ENCODE measurements around the gene CLTA. TPM values are rescaled to one million over a fixed set of nuclear protein-coding genes. Genes with fewer than 3 reads are reported as not detected.

CLTA gene
- total RNA-seq, 1 donor from 2014 or later = 173 TPM

DNA sequence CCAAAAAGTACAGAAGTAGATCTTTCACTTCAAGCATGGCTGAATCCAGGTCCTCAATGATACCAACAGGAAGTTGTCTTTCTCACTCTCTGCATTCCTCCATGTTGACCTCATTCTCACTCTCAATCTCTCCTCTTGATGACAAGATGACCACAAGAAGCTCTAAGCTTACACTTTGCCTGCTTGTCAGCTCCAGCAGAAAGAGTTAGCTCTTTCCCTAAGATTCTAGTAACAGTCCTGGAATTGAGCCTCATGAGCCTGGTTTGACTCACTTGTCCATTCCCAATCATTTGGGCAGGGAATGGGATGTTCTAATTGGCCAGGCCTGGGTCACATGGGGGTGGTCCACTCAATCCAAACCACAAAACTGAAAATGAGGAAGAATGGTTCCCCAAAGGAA is 3.3 kb upstream of the CLTA start:
- TF ChIP-seq, protein P1, sequence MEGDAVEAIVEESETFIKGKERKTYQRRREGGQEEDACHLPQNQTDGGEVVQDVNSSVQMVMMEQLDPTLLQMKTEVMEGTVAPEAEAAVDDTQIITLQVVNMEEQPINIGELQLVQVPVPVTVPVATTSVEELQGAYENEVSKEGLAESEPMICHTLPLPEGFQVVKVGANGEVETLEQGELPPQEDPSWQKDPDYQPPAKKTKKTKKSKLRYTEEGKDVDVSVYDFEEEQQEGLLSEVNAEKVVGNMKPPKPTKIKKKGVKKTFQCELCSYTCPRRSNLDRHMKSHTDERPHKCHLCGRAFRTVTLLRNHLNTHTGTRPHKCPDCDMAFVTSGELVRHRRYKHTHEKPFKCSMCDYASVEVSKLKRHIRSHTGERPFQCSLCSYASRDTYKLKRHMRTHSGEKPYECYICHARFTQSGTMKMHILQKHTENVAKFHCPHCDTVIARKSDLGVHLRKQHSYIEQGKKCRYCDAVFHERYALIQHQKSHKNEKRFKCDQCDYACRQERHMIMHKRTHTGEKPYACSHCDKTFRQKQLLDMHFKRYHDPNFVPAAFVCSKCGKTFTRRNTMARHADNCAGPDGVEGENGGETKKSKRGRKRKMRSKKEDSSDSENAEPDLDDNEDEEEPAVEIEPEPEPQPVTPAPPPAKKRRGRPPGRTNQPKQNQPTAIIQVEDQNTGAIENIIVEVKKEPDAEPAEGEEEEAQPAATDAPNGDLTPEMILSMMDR (IDR thresholded peaks at IDR 0.05; ENCODE audit: unreplicated experiment) = no peak
- H3K27ac Mint-ChIP-seq = no peak overlapping the region

DNA sequence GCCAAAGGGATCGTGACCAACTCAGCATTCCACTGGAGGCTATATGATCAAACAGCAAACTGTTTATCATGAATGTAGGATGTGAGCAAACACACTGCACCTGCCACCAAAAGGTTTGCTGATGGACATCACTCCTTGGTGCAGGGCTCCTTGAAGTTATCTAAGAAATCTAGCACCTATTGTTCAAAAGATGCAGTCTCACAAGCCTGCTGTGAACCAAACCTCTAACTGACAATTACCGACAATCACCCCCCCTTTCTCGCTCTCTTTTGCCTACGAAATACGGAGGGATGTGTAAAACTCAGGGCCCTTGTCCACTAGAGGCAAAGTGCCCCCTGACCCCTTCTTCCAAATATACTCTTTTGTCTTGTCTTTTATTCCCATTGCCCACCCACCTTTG is 2.5 kb upstream of the CLTA start:
- Mint-ChIP-seq H3K4me3 (no peak overlapping the region), H3K4me1 (peaks cover 25% of the 10 kb centered on the region), H3K9me3 (no peaks in the 10 kb centered on the region), H3K27me3 (ENCODE audit: low read depth) (no peaks in the 10 kb centered on the region), H3K27ac (no peak overlapping the region), H3K36me3 (no peaks in the 10 kb centered on the region)
- DNase-seq (ENCODE audit: low spot score in 2 of 2, unreplicated experiment in 2 of 2) = no peak
- TF ChIP-seq, protein P1 (IDR thresholded peaks at IDR 0.05; ENCODE audit: unreplicated experiment) = no peak

More for the DNA sequence above, 3.3 kb upstream of the CLTA start:
- H3K4me3 Mint-ChIP-seq = no peak overlapping the region
- no peaks in the 10 kb centered on the region for H3K36me3 Mint-ChIP-seq
- H3K9me3 Mint-ChIP-seq = no peaks in the 10 kb centered on the region
- H3K27me3 Mint-ChIP-seq (ENCODE audit: low read depth) = no peaks in the 10 kb centered on the region
- no peak for DNase-seq (ENCODE audit: low spot score in 2 of 2, unreplicated experiment in 2 of 2)
- peaks cover 17% of the 10 kb centered on the region for H3K4me1 Mint-ChIP-seq

DNA sequence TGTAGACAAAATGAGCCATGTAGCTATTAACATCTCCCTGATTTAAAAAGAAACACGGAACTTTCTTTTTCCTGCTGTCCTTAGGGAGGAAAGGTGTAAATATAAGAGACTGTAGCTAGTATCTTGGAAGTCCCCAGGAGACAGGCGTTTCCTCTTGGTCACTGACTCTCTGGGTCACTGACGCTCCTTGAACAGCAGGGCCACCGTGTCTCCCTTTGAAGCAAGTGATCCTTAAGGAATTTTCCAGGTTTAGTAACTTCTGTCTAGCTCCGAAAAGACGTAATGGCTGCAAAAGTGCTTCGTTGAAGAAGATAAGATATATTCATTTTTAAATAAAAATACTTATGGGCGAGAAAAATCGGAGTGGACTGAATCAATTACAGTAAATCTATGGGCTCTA is 745 bp upstream of the CLTA start:
- Mint-ChIP-seq H3K27me3 (ENCODE audit: low read depth) (no peaks in the 10 kb centered on the region), H3K9me3 (no peaks in the 10 kb centered on the region), H3K36me3 (peaks cover 1% of the 10 kb centered on the region), H3K4me3 (peak overlapping the region; percentile 89), H3K27ac (peak overlapping the region; percentile 77), H3K4me1 (peaks cover 43% of the 10 kb centered on the region)
- DNase-seq (ENCODE audit: low spot score in 2 of 2, unreplicated experiment in 2 of 2) = no peak
- TF ChIP-seq, protein P1 (IDR thresholded peaks at IDR 0.05; ENCODE audit: unreplicated experiment) = no peak

DNA sequence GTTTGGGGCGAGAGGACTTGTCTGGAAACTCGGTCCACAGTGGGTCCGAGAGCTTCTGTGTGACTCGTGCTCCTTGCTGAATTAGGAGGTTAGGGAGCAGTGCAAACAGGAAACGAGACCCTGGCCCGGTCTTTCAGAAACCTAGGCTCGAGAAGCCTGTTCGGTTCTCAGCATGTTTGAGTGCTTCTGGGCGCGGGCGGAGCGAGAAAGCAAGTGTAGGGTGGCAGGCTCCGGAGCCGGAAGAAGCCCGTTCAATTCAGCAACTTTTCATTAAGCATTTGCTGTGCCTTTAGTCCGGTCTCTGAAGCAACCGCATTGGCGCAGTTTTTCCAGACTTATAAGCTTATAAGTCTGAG is 547 bp downstream of the CLTA start:
- Mint-ChIP-seq H3K36me3 (peaks cover 7% of the 10 kb centered on the region), H3K4me3 (peak overlapping the region; percentile 89), H3K27me3 (ENCODE audit: low read depth) (no peaks in the 10 kb centered on the region), H3K9me3 (no peaks in the 10 kb centered on the region), H3K4me1 (peaks cover 47% of the 10 kb centered on the region), H3K27ac (peak overlapping the region; percentile 96)
- TF ChIP-seq, protein P1 (IDR thresholded peaks at IDR 0.05; ENCODE audit: unreplicated experiment) = no peak
- peak in 1 of 2 experiments; percentile 51 for DNase-seq (ENCODE audit: low spot score in 2 of 2, unreplicated experiment in 2 of 2)

DNA sequence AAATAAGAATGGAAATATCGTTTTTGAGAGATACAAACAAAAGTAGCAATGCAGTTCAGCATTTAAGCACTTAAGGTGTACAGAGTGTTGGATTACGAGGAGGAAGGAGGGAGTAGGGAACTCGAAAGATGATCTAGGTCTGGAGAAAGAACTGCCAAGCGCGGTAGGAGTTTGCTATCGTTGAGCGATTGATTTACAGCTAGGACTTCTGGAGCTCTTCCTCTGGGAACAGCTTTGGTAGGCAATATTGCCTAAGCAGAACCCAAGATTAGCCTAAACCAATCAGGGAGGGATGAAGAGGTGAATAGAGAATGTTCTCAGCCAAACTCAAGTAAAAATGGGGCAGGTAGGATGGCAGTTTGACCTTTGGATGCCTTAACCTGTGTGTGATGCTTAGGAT is 965 bp downstream of the CLTA start:
- Mint-ChIP-seq H3K9me3 (no peaks in the 10 kb centered on the region), H3K4me3 (peak overlapping the region; percentile 89), H3K27ac (peak overlapping the region; percentile 96), H3K4me1 (peaks cover 49% of the 10 kb centered on the region), H3K36me3 (peaks cover 7% of the 10 kb centered on the region), H3K27me3 (ENCODE audit: low read depth) (no peaks in the 10 kb centered on the region)
- TF ChIP-seq, protein P1 (IDR thresholded peaks at IDR 0.05; ENCODE audit: unreplicated experiment) = no peak
- DNase-seq (ENCODE audit: low spot score in 2 of 2, unreplicated experiment in 2 of 2) = no peak

DNA sequence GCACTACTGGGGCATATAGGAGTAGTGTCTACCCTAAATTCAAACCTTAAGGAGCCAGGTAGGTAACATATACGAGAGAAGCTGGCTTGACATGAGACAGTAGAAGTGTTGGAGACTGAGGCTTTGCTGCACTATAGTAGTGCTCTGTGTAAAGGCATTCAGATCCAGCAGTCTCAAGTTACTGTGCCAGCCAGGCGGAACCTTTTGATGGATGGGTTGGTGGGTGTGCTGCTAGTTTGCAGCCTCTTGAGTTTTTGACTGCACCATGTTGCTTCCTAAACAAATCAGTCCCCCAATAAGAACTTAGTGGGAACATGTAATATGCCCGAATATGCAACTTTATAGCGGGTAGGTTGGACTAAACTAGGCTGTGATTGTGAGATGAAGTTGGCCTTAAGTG is 1.5 kb downstream of the CLTA start:
- no peak for DNase-seq (ENCODE audit: low spot score in 2 of 2, unreplicated experiment in 2 of 2)
- Mint-ChIP-seq H3K27ac (peak overlapping the region; percentile 41), H3K4me1 (peaks cover 49% of the 10 kb centered on the region), H3K36me3 (peaks cover 7% of the 10 kb centered on the region), H3K4me3 (peak overlapping the region; percentile 89), H3K9me3 (no peaks in the 10 kb centered on the region), H3K27me3 (ENCODE audit: low read depth) (no peaks in the 10 kb centered on the region)
- TF ChIP-seq, protein P1 (IDR thresholded peaks at IDR 0.05; ENCODE audit: unreplicated experiment) = no peak
